ENCODE data around the gene OR4K13. TPM values are rescaled to one million over a fixed set of nuclear protein-coding genes. Genes with fewer than 3 reads are reported as not detected.

Gene OR4K13
- 0.02 TPM in 1 of 2 replicates, not detected in the other for total RNA-seq (2014; rRNA removed; shearing (Covaris generic))
- polyA plus RNA-seq (2014; cell fraction: nucleus; rRNA removed), result not detected in 2 replicates

GRCh38 chr14:20035938-20036337 lies at the start of gene OR4K13:
Gene OR4K13 (minus strand): TSS chr14:20036038. CDS start chr14:20034758, 1,280 bp downstream.
- DNase-seq (ENCODE audit: extremely low read depth, low read depth), result no peak

DNA sequence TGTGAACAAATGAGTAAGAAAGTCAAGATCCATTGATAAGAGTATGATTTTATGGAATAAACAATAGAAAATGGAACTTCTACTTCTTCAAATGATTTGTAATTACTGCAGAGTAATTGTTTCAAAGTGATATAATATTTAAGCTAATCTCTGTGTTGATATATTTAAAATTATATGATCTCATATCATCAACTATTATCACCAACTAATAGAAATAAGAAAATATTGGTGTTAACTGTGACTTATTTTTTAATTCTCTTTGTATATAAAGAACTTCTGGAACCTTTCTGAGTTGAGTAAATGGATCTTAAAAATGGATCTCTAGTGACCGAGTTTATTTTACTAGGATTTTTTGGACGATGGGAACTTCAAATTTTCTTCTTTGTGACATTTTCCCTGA lies 23.9 kb upstream of the OR4K13 start, which contains the start of gene OR4L1:
Gene OR4L1 (plus strand): TSS at position 301 of the 400 bp plus-strand sequence. CDS start 0 bp downstream, at position 301.
- no peak for DNase-seq (ENCODE audit: extremely low read depth, low read depth)

DNA sequence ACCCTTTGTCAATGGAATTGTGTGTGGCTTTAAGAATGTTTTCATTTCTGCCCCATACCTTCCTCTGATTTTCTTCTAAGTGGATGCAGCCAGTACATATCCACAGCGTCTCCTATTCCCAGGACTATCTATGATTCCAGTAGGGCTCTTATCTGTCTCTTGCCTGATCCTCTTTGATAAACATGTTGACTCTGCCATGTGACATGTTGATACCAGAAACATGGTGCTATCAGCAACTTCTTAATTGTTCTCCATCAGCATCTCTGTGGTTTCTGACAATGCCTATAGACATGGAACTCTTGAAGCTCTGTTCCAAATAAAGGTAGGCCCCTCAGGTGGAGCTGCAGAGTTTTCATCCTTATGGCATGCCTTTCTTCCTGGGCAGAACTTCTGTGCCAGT lies 12.4 kb upstream of the OR4K13 start:
- no peak for DNase-seq (ENCODE audit: extremely low read depth, low read depth)

DNA sequence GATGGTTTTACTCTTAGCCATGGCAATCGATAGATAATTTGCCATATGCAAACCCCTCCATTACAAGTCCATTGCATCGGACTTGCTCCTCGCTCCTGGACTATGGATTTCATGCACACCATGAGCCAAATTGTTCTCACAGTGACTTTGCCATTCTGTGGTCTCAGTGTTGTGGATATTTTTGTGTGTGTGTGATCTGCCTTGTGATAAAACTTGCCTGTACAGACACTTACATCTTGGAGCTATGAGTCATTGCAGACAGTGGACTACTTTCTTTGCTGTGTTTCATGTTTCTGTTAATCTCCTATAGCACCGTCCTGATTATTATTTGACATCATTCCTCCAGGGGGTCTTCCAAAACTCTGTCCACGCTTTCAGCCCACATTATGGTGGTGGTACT lies 8.4 kb upstream of the OR4K13 start:
- DNase-seq (ENCODE audit: extremely low read depth, low read depth), result no peak

DNA sequence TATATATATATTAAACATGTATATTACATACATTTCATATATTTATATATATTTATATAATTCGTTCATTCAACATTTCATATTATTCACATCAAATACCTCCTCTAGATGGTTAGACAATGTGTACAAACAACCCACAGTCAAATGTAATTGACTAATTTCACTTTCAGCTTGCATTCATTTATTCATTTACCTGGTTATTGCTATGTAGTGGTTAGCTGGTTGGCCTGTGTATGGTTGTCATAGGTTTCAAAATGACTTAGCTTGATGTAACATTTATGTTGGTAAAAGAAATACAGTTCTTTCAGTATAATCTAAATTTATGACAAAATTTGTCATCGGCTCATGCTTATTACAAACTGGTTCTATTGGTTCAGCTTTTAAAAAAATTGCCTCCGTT lies 389 bp downstream of the OR4K13 start:
- no peak for DNase-seq (ENCODE audit: extremely low read depth, low read depth)

DNA sequence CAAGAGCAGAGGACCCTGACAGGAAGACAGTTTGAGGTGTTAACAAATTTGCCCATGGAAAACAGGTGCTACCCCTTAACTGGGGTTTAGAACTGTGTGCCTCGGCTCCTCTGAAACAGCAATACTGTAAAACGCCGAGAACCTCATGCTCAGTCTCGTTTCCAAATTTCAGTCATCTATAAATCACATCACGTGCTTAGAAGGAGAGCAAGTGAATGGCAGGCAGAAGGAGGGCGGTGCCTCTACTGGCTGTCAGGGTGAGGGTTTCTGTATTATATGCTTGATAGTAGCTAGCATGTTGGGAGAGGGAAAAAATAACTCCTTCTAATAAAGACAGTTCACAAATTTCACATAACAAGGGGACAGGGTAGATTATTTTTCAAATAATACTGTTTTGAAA lies 4.8 kb downstream of the OR4K13 start:
- DNase-seq (ENCODE audit: extremely low read depth, low read depth), result no peak

GRCh38 chr14:20019257-20019865 lies 16.5 kb downstream of the OR4K13 start, which contains the start of gene OR4K14:
Gene OR4K14 (minus strand): TSS chr14:20019307. CDS start chr14:20015193, 4,114 bp downstream.
- DNase-seq (ENCODE audit: extremely low read depth, low read depth), result no peak

- DNase-seq (ENCODE audit: extremely low read depth, low read depth), result no peak
Measured at GRCh38 chr14:20008156-20008555, 27.7 kb downstream of the OR4K13 start.

GRCh38 chr14:20002319-20002718 lies 33.5 kb downstream of the OR4K13 start:
- DNase-seq (ENCODE audit: extremely low read depth, low read depth), result no peak

GRCh38 chr14:20001863-20002262 lies 34.0 kb downstream of the OR4K13 start, which contains the start of gene OR4Q2:
Gene OR4Q2 (plus strand): TSS chr14:20002163.
- DNase-seq (ENCODE audit: extremely low read depth, low read depth), result no peak

DNA sequence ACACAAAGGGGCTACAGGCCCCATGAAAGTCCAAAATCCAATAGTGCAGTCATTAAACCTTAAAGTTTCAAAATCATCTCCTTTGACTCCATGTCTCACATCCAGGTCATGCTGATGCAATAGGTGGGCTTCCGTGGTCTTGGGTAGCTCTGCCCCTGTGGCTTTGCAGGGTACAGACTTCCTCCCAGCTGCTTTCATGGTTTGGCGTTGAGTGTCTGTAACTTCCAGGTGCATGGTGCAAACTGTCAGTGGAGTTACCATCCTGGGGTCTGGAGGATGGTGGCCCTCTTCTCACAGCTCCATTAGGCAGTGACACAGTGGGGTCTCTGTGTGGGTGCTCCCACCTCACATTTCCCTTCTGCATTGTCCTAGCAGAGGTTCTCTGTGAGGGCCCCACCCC lies 42.4 kb downstream of the OR4K13 start:
- no peak for DNase-seq (ENCODE audit: extremely low read depth, low read depth)

Other genes starting within 250 kb of the OR4K13 start
- gene OR4N2, start 232.3 kb downstream of the OR4K13 start, total RNA-seq (2014; rRNA removed; shearing (Covaris generic)), result not detected in 2 replicates
- not detected in 2 replicates for gene OR4K2, start 160.9 kb downstream of the OR4K13 start, total RNA-seq (2014; rRNA removed; shearing (Covaris generic))
- gene OR4K5, start 115.4 kb downstream of the OR4K13 start, total RNA-seq (2014; rRNA removed; shearing (Covaris generic)), result not detected in 2 replicates
- not detected in 2 replicates for gene OR4K1, start 105.1 kb downstream of the OR4K13 start, total RNA-seq (2014; rRNA removed; shearing (Covaris generic))
- gene OR4K15, start 60.4 kb downstream of the OR4K13 start, total RNA-seq (2014; rRNA removed; shearing (Covaris generic)), result not detected in 2 replicates
- not detected in 2 replicates for gene OR4Q2, start 33.9 kb downstream of the OR4K13 start, total RNA-seq (2014; rRNA removed; shearing (Covaris generic))
- not detected in 2 replicates for gene OR4K14, start 16.7 kb downstream of the OR4K13 start, total RNA-seq (2014; rRNA removed; shearing (Covaris generic))
- not detected in 2 replicates for gene OR4L1, start 24.0 kb upstream of the OR4K13 start, total RNA-seq (2014; rRNA removed; shearing (Covaris generic))
- gene OR4K17, start 74.7 kb upstream of the OR4K13 start, total RNA-seq (2014; rRNA removed; shearing (Covaris generic)), result not detected in 2 replicates
- gene OR4N5, start 102.8 kb upstream of the OR4K13 start, total RNA-seq (2014; rRNA removed; shearing (Covaris generic)), result not detected in 2 replicates
- not detected in 2 replicates for gene OR11G2, start 154.9 kb upstream of the OR4K13 start, total RNA-seq (2014; rRNA removed; shearing (Covaris generic))
- not detected in 2 replicates for gene OR11H6, start 187.7 kb upstream of the OR4K13 start, total RNA-seq (2014; rRNA removed; shearing (Covaris generic))
- not detected in 2 replicates for gene OR11H7, start 192.9 kb upstream of the OR4K13 start, total RNA-seq (2014; rRNA removed; shearing (Covaris generic))
- gene OR11H4, start 203.2 kb upstream of the OR4K13 start, total RNA-seq (2014; rRNA removed; shearing (Covaris generic)), result not detected in 2 replicates

All from NCI-H460 (cell line).